Embryonic facial prominence (tissue), 1 donor: ENCODE results near the gene TOMM40L.
"Not testable (repeated sequence)": the region's sequence is repeated elsewhere in the genome, so short reads cannot be mapped to it uniquely, and the experiment has no call there.

Experiments used
- DNase-seq: peaks from one replicate; pipeline ENCODE4 v3.0.0-alpha.2; 2016; ENCODE audit errors: extremely low spot score

Gene TOMM40L

DNA sequence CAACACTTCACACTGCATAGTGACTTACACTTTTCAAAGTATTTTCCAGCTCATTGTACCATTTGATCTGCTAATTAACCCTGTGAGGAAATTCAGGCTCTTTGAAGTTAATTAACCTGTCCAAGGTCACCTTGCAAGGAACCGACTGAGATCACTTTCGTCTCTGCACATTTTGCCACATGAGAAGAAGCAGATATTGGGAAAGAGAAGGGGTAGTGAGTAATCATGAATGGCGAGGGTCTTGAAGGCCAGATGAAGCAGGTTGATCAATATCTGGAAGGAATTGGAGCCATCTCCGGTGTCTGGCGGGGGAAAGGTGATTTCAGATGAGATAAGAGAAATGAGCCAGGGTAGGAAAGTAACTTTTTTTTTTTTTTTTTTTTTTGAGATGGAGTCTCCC, 5.9 kb upstream of the TOMM40L start:
- no peak for DNase-seq

DNA sequence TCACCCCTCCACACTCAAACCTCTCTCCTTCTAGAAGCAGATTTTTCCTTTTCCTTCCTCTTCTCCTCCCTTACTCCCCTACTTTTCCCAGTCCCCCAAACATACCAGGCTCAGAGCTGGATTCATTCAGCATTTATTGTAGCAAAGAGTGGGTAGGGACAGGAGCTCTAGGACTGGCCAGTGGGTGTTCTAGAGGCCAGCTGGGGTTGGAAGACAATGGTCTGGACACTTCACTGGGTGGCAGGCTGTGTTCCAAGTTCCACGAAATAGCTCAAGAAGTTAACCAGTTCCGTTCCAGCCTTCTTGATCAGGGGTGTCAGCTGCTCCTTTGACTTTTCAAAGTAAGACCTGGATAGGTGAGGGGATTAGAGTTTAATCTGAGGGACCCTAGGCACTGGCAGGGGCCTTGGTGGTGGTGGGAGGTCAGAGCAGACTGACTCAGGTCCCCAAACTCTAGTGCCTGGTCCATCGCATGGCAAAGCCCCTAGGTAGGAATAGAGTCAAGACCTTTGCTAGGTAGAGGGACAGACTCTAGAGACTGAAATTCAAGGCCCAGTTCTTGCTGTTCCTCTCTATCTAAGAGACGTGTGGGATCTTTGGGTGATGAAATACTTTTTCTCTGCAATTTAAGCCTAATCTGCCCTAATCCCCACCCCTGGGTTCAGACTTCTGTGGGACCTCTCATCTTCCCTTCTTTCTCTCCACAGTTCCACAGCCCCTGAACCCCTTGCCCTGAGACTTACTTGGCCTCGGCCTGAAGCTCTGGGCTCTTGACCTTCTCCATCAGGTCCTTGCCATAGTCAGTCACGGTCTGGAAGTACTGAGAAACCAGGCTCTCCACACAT, 3.5 kb upstream of the TOMM40L start:
- DNase-seq: no peak

DNA sequence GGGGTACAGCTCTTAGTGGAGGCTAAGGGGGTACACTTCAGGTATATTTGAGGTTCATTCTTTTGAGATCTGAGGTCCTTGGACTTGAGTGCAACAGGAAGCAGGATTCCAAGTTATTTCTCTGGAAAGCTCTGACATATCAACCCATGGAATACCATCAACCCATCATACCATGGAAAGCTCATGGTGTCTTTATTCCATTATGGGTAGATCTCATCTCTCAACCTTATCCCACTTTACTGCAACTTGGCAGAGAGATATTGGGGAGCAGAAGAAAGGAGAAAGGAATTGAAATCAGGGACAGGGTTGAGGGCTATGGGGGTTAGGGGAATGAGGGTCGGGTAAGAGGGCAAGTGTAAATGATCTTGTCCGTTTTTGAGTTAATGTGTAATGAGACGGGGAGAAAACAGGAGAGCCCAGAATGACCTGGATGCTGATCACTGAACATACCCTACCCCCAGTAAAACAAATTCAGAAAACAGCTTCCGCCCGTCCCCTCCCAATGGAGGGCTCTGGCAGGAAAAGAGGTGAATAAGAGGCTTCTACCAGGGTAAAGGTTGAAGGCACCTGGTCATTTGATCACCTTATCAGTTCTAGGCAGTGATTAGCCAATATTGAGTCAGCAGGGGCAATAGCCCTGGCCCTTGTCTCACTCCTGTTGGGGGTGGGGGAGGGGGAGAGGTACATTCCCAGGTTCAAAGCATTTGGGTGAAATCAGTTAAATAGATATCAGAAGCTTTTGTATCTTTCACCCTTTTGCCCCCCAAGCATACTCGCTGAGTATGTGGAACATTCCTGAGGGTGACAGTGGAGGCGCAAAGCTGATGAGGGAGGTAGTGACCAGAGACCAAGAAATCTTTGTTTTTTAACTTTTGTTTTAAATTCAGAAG, 1.8 kb upstream of the TOMM40L start:
- no peak for DNase-seq

DNA sequence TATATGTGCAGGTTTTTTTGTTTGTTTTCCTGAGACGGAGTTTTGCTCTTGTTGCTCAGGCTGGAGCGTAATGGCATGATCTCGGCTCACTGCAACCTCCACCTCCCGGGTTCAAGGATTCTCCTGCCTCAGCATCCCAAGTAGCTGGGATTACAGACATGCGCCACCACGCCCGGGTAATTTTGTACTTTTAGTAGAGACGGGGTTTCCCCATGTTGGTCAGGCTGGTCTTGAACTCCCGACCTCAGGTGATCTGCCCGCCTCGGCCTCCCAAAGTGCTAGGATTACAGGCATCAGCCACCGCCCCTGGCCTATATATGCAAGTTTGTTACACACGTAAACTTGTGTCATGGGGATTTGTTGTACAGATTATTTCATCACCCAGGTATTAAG, 1.2 kb upstream of the TOMM40L start:
- not testable (repeated sequence) for DNase-seq

DNA sequence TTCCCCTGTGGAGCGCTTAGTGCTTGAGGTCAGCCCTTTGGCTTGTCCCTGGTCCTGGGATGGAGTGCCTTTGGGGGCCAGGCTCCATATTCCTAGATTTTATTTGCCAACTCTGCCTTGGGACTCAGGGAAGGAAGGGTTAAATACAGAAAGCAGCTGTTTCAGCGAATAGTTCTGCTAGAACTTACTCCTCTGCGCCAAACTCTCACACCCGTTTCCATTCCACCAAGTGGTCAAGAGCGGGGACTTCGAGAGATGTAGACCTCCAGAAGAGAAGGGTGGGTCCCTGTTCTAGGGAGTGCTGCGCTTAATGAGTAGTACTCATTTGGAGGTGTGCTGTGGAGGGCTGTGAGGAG, 704 bp upstream of the TOMM40L start:
- no peak for DNase-seq

DNA sequence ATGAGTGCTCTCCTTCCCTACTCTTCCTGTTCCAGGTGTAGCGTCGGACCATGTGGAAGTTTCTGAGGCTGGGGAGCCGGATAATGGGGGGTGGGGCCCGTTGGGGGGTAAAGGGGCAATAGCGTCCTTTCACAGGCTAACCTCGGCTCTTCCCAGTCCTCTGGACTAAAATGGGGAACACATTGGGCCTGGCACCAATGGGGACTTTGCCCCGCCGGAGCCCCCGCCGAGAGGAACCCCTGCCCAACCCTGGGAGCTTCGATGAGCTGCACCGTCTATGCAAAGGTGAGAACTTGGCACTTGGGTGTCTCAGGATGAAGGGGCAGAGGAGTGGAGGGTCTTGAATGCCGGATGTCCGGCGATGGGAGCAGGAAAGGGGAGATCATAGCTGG, 456 bp downstream of the TOMM40L start:
- no peak for DNase-seq

DNA sequence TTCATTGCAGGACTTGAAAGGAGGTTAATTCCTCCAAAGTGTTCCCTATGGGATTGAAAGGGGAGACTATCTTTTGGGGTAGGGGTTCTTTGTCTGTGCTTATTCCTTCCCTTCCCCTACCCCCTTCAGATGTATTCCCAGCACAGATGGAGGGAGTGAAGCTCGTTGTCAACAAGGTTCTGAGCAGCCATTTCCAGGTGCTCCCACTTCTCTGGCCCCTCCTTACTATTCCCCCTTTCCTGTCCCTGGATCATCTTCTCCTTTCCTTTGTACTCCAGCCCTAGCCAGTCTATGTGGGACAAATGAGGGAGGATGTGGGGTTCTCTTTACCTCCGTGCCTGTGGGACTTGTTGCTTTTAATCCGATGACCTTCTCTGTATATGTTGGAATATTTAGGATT, 899 bp downstream of the TOMM40L start:
- no peak for DNase-seq

DNA sequence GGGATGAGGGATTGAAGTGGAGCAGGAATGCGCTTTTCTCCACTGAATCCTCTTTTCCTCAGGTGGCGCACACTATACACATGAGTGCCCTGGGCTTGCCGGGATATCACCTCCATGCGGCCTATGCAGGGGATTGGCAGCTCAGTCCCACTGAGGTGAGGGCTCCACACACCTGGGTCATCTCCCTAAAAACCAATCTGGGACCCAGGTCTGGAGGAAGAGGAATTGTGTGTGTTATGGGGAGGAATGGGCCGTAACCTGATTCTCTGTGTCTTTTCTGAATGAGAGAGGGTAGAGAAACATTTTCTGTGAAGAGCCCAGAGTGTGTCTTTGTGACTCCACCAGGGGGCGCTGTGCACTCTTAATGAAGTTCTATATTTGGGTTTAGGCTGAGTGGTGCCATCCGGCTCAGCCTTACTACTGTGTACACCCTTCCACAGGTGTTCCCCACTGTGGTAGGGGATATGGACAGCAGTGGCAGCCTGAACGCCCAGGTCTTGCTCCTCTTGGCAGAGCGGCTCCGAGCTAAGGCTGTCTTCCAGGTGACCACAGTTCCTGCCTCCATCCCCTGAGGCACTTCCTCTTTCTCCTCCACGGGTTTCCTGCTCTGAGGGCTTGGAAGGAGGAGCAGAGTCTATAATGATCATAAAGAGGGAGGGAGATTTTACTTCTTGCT, 1.5 kb downstream of the TOMM40L start:
- DNase-seq: peak; percentile 47

DNA sequence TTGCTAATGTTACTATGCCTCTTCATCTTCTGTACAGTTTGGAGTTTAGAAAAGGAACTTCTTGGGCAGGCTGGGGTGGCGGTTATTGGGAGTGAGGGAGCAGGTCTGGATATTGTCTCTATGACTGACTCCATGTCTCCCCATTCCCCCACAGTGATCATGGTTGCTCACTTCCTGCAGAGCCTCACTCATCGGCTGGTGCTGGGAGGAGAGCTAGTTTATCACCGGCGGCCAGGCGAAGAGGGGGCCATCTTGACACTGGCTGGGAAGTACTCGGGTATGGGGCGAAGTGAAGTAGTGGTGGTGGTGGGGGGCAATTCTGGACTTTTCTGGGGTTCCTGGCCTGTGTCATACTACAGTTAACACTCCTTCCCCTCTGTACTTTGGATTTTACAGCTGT, 2.2 kb downstream of the TOMM40L start:
- DNase-seq: no peak

DNA sequence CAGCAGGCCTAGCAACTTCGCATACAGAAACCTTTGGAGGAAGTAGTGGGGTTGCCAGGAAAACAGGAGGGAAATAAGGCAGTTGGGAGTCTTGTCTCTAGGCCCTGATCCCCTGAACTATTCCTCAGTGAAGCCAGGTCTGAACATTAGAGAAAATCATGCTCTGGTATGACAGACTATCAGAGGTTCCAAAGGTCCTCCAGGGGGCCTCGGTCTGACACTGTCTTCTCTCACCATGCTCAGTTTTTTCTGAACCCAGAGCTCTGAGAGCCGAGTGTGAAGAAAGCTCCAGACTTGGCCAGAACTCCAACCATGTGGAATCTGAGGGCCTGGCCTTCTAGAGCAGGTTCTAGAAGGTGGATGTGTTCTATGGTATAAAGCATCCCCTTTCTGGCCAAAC, 4.0 kb downstream of the TOMM40L start:
- no peak for DNase-seq

DNA sequence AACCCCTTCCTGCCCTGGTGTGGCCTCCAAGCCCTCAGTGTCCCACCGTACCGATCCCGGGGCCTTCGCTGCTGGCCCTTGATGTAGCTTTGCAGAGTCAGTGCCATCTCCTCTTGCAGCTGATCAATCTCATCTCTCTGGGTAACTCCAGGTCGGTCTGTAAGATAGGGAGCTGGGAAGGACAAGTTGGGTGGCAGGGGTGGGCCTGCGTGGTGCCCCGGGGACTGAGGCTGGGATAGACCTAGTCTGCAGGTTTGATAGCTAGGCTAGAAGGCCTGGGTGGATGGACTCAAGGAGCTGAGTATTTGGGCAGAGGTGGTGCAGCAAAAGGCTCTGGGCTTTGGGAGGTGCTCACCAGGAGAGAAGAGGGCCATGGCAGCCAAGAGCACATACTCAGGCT, 4.9 kb downstream of the TOMM40L start:
- no peak for DNase-seq

DNA sequence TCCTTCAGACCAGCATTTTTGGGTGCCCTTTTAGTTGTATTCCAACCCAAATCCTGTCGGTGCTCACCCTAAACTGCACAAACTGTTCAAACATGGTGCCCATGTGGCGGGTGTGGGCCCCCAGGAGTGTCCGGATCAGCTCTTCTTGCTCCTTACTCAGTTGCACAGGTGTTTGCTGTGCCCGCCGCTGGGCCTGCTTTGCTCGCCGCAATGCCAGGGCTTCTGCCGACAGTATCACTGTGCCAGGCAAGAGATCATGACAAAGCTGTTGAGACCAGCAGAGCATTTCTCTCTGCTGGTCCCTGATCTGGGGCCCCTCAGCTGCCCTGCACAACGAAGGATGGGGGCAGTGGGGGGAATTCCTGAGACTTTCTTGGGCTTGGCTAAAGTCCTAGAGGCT, 7.2 kb downstream of the TOMM40L start:
- DNase-seq: no peak

DNA sequence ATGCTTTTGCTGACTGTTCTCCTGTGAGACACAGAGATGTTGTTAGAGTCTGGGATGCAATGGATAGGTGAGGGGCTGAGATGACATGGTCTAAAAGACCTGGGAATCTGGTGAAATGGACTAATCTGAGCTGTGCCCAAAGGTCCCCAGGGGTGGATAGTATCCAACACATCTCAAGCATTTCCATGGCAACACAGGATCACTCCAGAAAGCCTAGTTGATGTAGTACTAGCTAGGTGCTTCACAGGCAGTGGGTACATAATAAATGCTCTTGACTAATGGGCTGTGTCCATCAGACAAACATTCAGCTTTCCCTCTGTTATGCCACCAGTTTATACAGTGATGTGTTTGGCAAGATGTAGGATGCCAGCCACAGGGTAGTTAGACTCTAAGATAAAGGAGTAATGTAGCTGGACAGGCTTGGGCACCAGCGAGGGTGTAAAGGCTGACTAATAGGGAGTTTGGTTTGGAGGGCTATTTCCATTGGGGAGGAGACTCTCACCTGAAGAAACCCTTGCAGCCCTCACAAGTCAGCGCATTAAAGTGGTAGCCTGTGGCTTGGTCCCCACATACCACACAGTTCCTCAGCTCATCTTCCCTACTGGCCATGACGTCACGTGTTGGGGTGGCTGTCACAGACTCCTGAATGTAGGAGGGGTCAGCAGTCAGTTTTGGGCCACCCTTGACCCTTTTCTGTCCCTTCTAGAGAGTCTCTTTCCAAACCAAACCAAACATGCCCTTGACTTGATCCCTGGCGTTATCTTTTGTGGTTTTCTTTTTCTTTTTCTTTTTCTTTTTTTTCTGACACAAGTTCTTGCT, 10.3 kb downstream of the TOMM40L start:
- no peak for DNase-seq

DNA sequence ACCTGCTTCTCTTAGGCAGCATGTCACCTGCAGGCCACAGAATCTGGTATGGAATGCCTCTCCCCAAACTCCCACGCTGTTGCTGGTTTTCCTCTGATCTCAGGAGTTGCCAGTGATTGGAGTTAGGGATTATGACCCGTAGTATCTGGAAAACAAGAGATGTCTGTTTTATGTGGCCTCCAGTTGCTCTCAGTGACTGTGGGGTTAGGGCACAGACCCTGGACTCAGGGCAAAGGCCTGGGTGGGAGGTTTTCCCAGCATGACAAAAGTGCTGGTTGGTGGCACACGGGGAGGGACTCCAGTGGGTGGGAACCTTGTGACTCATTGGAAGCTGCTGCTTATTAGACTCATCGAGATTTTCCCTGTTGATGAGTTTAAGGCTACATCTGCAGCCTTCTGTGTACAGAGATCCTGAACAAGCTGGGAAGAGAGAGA, 12.2 kb downstream of the TOMM40L start, which contains the start of gene NR1I3:
Gene NR1I3 (minus strand): TSS at position 165 of the 435 bp plus-strand sequence. CDS start 1,638 bp downstream, outside the sequence.
- DNase-seq: no peak

DNA sequence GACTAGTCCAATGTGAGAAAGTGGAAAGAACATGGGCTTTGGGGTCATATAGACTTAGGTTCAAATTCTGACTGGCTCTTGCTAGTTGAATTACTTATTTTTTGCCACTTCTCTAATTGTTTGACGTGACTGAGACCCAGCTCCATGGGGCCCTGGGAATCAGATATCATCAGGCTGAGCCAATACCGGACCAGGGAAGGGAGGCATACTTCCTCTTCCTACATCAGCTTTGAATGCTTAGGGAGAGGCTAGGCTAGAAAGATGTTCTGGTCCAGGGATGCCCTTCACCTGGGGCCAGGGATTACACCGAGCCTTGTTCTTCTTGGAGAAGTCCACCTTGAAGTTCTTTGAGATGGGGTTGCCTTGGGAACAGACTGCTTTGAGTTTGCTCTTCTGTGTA, 15.8 kb downstream of the TOMM40L start:
- no peak for DNase-seq

DNA sequence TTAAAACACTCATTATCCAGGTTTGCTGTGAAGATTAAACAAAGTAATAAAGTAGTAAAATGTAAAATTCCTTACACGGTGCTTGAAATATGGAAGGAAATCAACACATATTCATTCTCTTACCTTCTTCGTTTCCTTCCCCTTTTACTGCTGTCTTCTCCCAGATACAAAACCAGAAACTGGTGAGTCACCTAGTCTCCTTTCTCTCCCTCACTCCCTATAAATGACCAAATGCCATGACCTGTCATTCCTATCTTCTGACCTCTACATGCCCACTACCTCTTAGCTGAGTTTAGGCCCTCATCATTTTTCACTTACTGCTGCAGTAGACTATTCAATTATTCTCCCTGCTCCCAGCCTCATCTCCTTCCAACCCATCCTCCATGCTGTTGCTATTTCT, 16.5 kb downstream of the TOMM40L start:
- no peak for DNase-seq

DNA sequence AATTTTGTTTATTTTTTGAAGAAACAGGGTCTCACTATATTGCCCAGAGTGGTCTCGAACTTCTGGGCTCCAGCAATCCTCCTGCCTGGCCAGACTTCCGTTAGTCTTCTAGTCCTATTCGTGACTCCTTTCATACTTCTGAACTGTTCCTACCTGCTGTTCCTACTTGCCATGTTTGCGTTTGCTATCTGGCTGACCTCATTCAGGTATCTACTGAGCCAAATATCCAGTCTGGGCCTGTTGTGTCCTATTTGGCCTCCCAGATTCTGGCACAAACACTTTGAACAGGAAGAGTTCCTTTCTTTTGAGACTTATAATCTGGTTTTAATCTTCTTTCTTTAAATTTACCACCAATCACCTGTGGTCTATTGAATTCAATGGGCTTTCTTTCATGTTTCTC, 19.0 kb downstream of the TOMM40L start:
- no peak for DNase-seq

DNA sequence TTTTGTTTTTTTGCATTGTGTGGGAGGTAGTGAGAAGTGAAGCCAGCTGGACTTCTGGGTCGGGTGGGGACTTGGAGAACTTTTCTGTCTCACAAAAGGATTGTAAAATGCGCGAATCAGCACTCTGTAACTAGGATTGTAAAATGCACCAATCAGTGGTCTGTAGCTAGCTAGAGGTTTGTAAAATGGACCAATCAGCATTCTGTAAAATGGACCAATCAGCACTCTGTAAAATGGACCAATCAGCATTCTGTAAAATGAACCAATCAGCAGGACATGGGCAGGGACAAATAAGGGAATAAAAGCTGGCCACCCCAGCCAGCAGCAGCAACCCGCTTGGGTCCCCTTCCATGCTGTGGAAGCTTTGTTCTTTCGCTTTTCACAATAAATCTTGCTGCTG, 24.2 kb downstream of the TOMM40L start:
- not testable (repeated sequence) for DNase-seq

DNA sequence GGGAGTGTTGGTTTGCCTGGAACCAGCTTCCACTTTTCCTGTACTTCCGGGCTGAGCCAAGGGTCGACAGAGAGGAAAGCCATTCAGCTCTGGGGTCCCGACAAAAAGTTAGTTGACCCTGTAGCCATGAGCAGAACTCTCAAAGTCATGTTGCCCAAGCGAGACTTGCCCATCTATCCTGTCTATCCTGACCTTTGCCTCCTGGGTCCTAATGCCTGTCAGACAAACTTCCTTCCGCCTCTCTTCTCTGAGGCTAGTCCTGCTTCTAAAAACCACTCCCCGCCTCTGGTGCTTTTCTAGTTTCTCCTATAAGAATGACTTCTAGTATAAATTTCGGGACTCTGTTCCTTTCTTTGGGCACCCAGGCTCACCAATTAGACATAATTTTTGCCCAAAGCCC, 25.0 kb downstream of the TOMM40L start:
- no peak for DNase-seq

DNA sequence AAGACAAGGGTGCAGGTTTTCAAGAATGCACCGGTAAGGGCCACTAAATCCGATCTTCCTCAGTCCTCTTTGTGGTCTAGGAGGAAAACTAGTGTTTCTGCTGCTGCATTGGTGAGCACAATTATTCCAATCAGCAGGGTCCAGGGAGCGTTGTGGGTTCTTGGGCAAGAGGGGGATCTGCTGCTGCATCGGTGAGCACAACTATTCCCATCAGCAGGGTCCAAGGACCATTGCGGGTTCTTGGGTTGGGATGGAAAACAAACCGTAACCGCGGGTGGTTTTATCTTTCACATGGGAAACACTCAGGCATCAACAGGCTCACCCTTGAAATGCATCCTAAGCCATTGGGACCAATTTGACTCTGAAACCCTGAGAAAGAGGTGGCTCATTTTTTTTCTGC, 25.7 kb downstream of the TOMM40L start:
- no peak for DNase-seq

DNA sequence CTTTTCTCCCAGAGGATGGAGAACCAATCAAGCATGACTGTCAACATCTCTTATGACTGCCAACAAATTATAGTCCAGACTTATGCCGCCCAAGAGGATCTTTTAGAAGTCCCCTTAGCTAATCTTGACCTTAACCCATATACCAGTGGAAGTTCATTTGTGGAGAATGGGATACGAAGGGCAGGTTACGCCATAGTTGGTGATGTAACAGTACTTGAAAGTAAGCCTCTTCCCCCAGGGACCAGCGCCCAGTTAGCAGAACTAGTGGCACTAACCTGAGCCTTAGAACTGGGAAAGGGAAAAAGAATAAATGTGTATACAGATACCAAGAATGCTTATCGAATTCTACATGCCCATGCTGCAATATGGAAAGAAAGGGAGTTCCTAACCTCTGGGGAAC, 29.4 kb downstream of the TOMM40L start:
- DNase-seq: not testable (repeated sequence)
